GM18508 (cell line): ENCODE measurements around the gene EGR1.
"Not testable (repeated sequence)": the region's sequence is repeated elsewhere in the genome, so short reads cannot be mapped to it uniquely, and the experiment has no call there.

Experiments
- ATAC-seq: cut with Tn5 transposase; IDR thresholded peaks from one replicate; pipeline ENCODE4 v1.9.1; 2021; ENCODE audit warnings: moderate number of reproducible peaks; ENCODE audit not compliant: insufficient read depth, unreplicated experiment

The EGR1 gene

DNA sequence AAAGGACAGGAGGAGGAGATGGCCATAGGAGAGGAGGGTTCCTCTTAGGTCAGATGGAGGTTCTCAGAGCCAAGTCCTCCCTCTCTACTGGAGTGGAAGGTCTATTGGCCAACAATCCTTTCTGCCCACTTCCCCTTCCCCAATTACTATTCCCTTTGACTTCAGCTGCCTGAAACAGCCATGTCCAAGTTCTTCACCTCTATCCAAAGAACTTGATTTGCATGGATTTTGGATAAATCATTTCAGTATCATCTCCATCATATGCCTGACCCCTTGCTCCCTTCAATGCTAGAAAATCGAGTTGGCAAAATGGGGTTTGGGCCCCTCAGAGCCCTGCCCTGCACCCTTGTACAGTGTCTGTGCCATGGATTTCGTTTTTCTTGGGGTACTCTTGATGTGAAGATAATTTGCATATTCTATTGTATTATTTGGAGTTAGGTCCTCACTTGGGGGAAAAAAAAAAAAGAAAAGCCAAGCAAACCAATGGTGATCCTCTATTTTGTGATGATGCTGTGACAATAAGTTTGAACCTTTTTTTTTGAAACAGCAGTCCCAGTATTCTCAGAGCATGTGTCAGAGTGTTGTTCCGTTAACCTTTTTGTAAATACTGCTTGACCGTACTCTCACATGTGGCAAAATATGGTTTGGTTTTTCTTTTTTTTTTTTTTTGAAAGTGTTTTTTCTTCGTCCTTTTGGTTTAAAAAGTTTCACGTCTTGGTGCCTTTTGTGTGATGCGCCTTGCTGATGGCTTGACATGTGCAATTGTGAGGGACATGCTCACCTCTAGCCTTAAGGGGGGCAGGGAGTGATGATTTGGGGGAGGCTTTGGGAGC lies 3.1 kb downstream of the EGR1 start:
- ATAC-seq, result no peak

- ATAC-seq, result no peak
These were observed 3.8 kb downstream of the EGR1 start for GRCh38 chr5:138468966-138469539.

DNA sequence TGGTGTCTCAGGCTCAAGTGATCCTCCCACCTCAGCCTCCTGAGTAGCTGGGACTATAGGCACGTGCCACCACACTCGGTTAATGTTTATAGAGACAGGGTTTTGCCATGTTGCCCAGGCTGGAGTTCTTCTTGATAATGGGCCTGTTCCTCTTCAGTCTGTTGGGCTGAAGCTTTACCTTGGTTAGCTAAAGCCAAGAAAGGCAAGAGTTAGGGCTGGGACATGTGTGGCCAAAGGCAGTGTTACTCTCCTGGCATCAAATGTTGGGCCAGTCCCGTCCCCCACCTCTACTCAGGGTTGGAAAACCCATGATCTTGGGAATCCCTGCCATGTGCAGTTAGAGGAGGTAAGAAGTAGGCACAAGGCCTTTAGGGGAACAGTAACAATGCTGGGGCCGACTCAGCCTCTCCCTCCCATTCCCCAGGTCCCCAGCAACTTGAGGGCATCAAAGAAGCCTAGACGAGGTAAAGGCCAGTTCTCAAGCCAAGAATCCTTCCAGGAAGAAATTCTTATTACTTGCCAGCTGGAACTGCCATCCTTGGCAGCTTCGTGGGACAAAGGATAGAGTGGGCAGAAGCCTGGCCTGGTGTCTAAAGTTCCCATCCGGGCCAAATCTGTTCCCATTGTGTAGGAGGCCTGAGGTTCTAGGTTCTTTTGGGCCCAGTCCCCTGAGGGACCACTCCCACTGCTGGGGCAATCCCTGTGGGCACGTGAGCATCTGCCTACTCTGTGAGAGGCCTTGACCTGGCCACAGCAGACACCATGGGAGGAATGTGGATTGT lies 4.5 kb downstream of the EGR1 start:
- no peak for ATAC-seq

DNA sequence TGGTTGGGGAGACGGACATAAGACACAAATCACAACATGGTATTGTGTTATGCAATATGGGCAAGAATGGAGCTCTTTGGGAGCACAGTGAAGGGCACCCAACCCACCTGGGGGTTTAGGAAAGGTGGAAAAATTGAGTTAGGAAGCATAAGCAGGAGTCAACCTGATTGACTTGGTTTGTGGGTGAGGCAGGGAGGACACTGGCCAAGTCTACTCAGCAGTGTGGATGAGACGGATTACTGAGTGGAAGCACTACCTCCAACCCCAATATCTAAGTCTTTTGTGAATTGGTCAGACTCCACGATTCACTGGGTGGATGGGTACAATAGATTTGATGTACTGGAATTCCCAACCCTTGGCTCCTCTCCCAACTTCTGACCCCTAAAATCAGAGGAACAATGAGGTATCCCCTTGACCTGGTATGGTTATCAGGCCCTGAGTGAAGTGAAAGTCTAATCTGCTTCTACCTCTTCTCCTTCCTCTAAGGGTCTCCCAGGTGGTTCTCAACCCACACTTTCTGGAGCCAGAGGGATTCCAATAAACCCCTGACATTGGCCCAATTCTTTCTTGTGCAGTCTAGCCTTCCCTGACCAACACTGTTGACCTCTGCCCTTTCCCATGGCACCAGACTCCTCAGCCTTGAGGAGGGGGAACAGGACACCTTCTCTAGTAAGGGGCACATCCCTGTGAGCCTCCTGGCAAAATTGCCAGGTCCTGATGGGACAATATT lies 5.2 kb downstream of the EGR1 start:
- no peak for ATAC-seq

DNA sequence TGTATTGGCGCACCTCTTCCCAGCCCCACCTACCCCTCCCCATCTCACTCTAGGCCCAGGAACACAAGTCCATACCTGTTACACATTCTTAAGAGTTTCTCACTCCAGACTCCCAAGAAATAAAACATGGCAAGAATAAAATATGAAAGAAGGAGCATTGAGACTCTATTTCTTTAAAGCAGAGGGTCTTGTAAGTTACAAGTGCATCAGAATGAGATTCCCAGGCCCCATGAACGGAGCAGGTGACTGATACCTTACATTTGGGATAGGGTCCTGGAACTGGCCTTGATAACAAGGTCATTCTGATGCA lies 5.7 kb downstream of the EGR1 start:
- no peak for ATAC-seq

DNA sequence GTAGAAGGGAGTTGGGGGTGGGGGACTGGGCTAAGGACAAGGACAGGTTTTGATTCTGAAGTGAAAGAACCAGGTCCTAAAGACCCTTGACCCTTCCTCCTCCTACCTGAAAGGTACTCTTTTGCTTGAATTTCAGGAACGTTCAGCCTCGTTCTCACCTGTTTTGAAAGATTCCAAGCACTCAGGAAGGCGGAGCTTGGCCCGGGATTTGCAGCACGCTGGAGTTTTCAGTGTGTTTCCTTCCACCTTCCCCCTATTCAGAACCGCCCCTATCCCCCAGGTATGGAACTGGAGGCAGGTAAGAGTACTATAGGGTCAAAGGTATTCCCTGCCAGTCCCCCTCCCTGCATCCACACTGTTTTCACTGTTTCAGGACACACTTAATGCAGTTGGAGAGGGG lies 7.1 kb downstream of the EGR1 start:
- ATAC-seq, result no peak

- ATAC-seq, result not testable (repeated sequence)
These were observed 7.9 kb downstream of the EGR1 start for GRCh38 chr5:138473151-138473550.

- ATAC-seq, result no peak
These were observed 11.6 kb downstream of the EGR1 start for GRCh38 chr5:138476918-138477317.

- ATAC-seq, result no peak
These were observed 17.4 kb downstream of the EGR1 start for GRCh38 chr5:138482638-138483037.

DNA sequence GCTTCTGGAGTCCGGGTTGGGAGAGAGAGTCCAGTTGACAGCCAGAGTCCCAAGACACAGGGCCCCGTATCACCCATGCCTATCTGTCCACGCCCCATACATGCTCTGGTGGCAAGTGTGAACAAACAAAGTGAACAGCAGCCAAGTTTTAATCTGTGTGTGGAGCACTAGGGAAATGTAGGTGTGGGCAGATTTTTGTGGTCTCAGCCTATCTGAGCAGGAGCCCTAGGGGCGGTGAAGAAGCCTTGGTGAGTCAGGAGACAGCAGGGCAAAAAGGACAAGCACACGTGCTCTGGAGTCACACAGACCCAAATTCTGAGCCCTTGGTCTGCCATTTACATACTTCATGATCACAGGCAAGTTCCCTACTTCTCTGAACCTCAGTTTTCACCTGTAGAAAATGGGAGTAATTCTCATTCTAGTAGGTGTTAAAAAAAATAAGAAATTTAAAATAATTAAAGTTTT lies 23.2 kb downstream of the EGR1 start:
- ATAC-seq, result no peak

- no peak for ATAC-seq
These were observed 24.4 kb downstream of the EGR1 start for GRCh38 chr5:138489683-138490061.

GRCh38 chr5:138490648-138491283 lies 25.5 kb downstream of the EGR1 start:
- no peak for ATAC-seq

- ATAC-seq, result no peak
These were observed 26.0 kb downstream of the EGR1 start for GRCh38 chr5:138491284-138491648.

GRCh38 chr5:138491669-138492559 lies 26.6 kb downstream of the EGR1 start:
- ATAC-seq, result no peak

GRCh38 chr5:138492560-138493045 lies 27.3 kb downstream of the EGR1 start:
- no peak for ATAC-seq

- ATAC-seq, result no peak
These were observed 30.1 kb downstream of the EGR1 start for GRCh38 chr5:138495351-138495750.

- ATAC-seq, result no peak
These were observed 33.1 kb downstream of the EGR1 start for GRCh38 chr5:138498376-138498775.

- ATAC-seq, result no peak
These were observed 36.8 kb downstream of the EGR1 start for GRCh38 chr5:138502121-138502520.

DNA sequence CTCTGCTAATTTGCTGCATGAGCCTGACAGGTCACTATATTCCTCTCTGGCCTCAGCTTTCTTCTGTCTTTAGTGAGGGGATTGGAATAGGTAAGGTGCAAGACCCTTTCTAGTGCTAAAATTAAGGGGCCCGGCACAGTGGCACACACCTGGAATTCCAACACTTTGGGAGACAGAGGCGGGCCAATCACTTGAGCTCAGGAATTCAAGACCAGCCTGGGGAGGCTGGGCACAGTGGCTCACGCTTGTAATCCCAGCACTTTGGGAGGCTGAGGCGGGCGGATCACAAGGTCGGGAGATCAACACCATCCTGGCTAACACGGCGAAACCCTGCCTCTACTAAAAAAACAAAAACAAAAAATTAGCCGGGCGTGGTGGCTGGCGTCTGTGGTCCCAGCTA lies 37.2 kb downstream of the EGR1 start:
- ATAC-seq, result no peak
